GM18526 (cell line): Measurements from ENCODE around the gene SLC22A14.

Experiments
- POLR2A ChIP-seq: IDR thresholded peaks from 3 replicates; pipeline ENCODE4 v1.6.1; 2011; ENCODE audit not compliant: insufficient read length; ENCODE audit errors: extremely low read depth

The SLC22A14 gene, protein sequence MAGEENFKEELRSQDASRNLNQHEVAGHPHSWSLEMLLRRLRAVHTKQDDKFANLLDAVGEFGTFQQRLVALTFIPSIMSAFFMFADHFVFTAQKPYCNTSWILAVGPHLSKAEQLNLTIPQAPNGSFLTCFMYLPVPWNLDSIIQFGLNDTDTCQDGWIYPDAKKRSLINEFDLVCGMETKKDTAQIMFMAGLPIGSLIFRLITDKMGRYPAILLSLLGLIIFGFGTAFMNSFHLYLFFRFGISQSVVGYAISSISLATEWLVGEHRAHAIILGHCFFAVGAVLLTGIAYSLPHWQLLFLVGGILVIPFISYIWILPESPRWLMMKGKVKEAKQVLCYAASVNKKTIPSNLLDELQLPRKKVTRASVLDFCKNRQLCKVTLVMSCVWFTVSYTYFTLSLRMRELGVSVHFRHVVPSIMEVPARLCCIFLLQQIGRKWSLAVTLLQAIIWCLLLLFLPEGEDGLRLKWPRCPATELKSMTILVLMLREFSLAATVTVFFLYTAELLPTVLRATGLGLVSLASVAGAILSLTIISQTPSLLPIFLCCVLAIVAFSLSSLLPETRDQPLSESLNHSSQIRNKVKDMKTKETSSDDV

DNA sequence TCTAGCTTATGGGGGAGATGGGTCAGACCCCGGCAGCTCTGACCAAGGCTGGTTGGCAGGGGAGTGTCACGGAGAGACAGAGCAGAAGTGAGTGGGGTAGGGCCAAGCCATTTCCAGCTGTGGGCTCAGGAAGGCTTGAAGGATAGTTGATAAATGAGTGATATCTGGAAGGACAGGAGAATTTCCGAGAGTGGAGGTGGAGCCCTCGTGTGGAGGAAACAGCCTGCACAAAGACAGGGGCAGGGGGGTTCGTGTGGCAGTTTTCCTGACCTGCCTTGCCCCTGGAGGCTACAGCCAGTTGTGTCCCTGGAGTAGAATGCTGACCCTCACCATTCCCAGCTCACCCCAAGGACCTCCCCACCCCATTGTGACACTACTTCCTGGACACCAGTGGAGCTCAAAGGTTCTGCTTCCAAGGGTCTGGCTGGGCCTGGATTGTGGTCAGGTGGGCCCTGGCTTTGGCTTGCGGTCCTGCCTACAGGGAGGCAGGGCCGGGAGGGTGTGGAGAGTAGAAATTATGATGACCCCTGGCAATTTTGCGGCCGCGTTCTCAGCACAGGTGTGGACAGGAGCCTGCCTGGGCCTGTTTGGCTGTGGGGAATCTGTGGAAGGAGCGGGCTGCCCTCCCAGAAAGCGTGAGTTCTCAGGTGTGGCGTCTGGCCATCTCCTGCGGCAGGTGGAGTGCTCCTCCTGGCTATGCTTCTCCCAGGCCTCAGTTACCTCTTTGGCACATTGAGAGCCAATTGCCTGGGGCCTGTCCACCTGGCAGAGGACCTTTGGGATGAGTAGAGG, at the start of gene SLC22A14:
TSS of gene SLC22A14 (plus strand) at position 400 of the 792 bp plus-strand sequence. CDS start 23,733 bp downstream, outside the sequence.
- no peak for TF ChIP-seq POLR2A

DNA sequence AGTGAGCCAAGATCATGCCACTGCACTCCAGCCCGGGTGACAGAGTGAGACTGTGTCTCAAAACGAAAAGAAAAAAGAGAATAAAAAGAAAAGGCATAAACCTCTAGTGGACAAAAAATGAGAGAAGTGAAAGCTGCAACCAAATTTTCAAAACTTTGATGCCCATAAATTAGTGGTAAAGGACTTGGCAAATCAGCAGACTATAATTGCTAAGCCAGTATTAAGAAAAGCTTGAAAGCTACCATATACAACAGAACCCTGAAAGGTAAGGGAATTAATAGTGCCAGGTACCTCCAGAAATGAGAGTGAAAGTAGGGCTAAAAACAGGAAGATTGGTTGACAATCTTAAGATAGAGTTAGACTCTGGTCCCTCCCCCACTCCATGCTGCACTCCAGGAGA, 49.4 kb upstream of the SLC22A14 start:
- no peak for TF ChIP-seq POLR2A

DNA sequence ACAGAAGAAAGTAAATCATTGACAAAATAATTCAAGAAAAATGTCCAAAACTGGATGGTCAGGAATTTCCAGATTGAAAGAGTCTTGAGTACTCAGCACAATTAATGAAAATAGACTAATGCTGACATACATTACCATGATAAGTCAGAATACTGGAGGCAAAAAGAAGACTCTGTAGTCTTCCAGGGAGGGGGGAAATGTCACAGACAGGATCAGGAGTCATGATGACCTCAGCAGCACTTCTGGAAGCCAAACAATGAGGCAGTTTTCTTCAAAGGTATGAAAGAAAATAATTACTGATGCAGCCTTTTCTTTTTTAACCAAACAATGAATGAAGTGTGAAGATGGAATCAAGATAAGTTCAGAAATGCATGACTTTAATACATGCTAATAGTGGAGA, 46.6 kb upstream of the SLC22A14 start:
- no peak for TF ChIP-seq POLR2A

DNA sequence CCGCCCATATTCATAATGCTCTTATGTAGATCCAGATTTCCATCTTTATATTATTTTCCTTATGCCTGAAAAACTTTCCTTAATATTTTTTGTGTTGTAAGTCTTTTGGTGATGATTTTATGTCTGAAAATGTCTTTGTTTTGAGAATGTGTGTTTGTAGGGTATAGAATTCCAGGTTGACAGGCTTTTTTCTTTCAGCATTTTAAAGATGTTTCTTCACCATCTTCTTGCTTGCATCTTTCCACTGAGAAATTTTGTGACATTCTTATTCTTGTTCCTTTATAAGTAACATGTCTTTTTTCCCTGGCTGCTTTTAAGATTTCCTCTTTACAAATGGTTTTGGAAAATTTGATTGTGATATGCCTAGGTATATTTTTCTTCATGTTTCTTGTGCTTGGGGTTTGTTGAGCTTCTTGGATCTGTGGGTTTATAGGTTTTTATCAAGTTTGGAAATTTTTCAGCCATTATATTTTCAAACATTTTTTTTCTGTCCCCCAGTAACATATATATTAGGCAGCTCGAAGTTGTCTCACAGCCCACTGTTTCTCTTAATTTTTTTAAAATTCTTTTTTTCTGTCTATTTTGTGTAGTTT, 43.6 kb upstream of the SLC22A14 start:
- TF ChIP-seq POLR2A, result no peak

DNA sequence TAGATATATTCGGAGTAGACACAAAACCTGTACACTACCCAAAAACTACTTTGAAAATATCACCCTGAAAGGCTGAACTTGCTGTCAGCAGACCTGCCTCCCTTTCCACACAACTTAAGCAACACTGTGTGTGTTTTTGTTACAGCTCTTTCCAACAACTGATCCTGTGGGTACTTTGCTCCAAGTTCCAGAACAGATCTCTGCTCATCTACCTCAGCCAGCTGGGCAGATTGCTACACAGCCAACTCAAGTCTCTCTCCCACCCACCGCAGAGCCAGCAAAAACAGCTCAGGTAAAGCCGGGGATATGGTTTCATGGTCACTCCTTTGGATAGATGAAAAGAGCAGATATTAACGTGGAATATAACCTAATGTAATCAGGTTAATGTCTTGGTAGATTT, 36.2 kb upstream of the SLC22A14 start:
- TF ChIP-seq POLR2A, result no peak

DNA sequence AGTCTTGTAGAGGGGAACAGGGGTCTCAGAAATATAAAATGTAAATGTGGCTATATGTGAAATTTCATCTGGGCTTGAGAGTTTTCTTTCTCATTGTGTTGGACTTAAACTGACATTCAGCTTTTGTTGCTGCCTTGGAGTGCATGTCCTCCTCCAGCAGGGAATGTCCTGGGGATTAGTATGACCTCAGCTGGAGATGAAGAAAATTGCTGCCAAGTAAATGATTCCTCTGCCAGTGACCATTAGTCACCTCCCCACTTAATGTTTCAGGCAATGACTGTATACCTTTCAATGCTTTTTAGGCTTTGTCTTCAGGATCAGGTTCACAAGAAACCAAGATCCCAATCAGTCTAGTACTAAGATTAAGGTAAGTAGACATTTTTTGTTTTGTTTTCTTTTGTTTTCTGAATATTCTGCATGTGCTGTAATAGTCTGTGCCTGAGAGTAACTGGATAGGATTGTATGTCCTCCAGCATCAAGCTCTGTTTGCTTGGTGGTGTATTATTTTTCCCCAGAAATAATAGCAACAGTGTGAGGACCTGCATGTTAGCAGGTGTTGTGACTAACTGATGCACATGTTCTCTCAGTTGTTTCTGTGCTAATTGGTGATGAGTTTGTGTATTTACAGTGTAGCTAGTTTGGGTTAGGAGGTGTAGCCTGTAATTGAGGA, 34.6 kb upstream of the SLC22A14 start:
- TF ChIP-seq POLR2A, result no peak

DNA sequence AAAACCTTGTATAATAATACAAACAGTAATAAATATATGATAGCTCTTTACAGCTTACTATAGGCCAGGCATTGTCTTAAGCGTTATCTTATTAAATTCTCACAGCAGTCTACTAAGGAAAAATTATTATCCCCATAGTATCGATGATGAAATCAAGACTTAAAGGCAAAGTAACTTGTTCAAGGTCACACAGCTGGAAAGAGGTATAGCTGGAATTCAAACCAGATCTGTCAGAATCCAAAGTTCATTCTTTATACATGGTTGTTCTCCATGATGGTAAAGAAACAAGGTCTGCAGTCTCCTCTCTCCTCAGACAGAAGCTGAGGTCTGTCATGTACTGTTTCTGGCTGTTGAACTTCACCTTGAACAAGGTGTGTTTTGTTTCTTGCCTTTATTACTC, 31.9 kb upstream of the SLC22A14 start:
- TF ChIP-seq POLR2A, result no peak

DNA sequence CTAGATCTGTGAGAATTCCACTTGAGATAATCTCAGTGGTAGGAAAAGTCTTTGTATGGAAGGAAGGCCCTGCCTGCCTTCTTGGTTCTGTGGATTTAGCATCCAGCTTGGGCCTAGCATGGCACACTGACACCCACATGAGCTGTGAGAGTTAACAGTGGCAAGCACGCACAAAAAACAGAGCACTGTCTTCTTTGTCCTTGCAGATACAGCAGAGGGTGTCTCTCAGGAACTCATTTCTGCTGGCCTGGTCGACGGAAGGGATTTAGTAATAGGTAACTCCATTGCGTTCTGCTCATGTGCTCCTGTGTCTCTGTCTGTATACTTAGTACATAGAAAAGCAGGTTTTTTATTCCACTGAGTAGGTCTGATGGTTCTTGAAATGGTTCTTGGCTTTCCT, 30.9 kb upstream of the SLC22A14 start:
- TF ChIP-seq POLR2A, result no peak

DNA sequence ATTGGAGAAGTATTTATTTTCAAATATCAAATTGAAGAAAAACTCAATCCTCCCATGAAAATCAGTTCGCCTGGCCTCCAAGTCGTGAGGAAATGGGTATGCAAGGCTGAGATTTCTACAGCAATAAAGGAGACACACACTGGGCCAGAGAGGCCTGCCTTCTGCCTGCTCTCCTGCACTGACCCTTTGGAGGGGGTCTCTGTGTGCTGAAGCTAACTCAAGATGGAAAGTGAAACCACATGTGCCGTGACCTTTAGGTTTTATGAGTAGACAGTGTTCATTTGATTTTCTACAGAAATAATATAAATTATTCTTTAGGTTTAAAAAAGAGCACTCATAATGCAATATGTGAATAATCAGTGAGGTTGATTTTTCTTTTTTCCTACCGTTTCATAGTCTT, 28.4 kb upstream of the SLC22A14 start:
- no peak for TF ChIP-seq POLR2A

DNA sequence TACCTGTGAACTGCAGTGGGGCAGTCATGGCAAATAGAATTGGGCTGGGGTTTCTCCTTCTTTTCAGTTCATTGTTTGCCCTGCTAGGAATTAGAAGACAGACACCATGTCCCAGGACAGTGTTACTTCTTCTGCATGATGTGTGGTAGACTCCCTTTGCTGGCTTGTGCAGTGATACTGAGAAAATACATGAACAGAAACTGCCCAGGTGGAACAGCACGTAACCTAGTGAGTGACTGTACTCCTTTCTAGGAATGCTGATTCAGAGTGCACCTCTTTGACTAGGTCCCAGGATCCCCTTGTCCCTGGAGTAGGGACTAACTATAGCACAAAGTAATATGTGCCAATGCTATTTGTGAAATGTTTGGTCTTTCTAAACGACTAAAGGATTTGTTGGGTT, 27.2 kb upstream of the SLC22A14 start:
- TF ChIP-seq POLR2A, result no peak

DNA sequence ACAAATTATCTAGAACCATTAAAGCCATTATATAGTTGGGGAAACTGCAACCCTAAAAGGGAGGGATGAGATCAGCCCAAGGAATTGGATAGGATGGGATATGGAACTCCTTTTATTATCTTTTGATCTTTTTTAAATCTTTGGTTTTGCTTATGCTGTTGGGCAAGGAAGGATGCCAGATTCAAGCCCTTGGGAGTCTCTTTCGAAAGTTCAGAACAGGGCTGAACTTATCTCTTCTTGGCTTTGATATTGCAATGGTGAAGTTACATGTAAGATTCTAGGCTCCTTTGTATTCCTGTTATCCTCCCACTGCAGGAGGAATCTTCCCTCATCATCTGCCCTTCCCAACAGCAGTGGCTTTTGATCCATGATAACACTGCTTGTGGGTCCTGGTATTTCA, 26.5 kb upstream of the SLC22A14 start:
- no peak for TF ChIP-seq POLR2A

DNA sequence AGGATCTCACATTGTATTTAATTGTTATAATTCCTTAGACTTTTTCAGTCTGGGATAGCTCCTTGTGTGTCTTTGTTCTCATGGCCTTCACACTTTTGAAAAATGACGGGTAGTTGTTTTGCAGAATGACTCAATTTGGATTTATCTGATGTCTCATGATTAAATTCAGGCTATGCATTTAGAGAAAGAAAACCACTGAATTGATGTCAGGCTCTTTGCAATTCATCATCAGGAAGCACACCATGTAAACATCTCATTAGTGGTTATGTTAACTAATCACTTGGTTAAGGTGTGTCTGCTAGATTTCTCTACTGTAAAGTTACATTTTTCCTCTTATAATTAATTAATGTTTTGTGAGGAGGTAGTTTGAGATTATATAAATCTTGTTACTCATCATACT, 24.5 kb upstream of the SLC22A14 start:
- TF ChIP-seq POLR2A, result no peak

DNA sequence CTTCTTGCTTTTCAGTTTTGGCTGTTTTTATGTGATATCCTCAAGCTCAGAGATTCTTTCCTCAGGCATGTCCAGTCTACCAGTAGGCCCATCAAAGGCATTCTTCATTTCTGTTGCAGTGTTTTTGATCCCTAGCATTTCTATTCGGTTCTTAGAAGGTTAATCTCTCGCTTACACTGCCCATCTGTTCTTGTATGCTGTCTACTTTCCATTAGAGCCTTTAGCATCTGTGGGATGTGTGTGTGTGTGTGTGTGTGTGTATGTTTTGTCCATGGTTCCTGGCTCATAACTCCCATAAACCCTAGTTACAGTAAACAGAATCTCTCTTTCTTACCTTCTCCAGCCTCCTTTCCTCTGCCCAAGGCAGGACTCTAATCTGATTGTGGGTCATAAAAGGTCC, 21.6 kb upstream of the SLC22A14 start:
- no peak for TF ChIP-seq POLR2A

DNA sequence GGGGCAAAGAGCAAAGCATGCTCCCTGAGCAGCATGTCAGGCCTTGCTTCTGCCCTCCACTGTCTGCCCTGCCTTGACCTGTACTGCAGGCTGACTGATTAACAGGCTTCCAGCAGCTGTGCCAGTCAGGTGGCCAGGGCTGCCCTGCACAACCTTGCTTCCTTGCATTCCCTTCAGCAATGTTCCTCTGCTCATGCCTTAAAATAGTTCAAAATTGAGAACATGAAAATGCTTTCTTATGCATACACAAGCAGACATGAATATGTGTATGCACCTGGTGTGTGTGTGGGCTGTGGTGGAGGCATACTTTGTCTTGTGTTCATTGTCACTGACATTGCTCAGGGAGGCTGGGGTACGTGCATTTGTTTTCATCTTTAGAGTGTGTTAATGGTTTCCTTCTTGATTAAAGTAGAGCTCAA, 17.7 kb upstream of the SLC22A14 start:
- TF ChIP-seq POLR2A, result no peak

DNA sequence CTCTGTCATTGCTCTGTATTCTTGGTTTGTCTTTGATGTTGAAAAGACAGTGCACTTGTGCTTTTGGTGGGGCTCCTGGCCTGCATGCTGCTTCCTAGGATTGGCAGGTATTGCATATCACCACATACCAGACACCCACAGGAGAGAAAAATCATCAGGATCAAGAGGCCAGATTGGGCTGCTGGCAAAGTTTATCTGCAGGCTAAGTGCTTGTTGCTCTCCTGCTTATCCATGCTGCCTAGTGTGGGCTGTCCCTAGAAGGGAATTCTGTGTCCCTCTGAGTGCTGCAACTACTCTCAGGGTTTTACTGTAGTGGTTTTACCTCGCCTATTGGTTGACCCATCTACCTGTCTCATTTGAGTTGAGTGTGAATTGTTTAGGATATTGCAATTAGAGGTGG, 17.3 kb upstream of the SLC22A14 start:
- TF ChIP-seq POLR2A, result no peak
